T-helper 2 cell treated with Interferon-gamma antibody and Interleukin-4, amounts not matched to agents 100 ng/mL and 5 ng/mL, for 36 hours (primary cell): ENCODE measurements around the gene NAB1. TPM values are rescaled to one million over a fixed set of nuclear protein-coding genes. Genes with fewer than 3 reads are reported as not detected.

Experiments used
- total RNA-seq: library from RNA; stranded (reverse); gene quantifications from 2 replicates; pipeline ENCODE4 v1.2.3, GENCODE V29; 2022

The NAB1 gene
- total RNA-seq, 1 donor from 2014 or later: 27.0 TPM

Other genes with a start within 250 kb of the NAB1 start
- 47.5 and 48.9 TPM in 2 replicates for gene MFSD6, start 240.7 kb upstream of the NAB1 start, total RNA-seq
- gene NEMP2, start 114.4 kb upstream of the NAB1 start, total RNA-seq: 17.8 and 22.0 TPM in 2 replicates
- gene GLS, start 231.7 kb downstream of the NAB1 start, total RNA-seq: 159 and 173 TPM in 2 replicates